ENCODE data around the gene PITPNB.
A peak's percentile ranks its signal among the peaks of the same experiment; 100 is the strongest.

PITPNB gene

DNA sequence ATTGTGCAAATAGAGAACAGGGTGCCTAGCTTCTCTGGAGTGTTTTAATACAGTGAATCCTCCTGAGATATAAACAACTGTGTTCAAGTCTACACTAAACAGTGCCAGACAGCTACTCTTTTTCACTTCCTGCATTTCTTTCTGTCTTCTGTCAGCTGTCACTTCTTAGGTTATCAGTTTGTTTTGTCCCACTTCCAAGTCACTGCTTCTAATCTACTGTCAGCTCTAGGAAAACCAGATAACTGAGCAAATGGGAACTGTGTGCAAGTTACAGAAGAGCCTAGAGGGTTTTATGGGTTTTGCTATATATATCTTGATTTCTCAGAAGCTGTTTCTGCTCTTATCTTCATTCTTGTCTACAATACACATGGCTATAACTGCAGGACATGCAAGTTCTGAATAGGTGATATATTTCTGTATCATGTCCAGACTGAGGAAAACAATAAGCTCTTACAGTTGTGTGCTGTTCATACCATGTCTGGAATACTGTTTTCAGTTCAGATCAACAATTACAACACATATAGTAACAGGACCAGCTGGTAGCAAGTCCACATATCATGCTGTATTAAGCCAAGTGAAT, 5.8 kb downstream of the PITPNB start:
- Histone ChIP-seq H3K79me2 (ENCODE audit: low read length) (peaks cover 100% of the 10 kb centered on the region), H3F3A (ENCODE audit: insufficient read depth, low read length) (no peaks in the 10 kb centered on the region), H3K36me3 (replicated peaks; ENCODE audit: insufficient read depth, low read length) (peaks cover 23% of the 10 kb centered on the region), H3K4me2 (ENCODE audit: low read depth, low read length) (no peak overlapping the region), H3K9ac (ENCODE audit: low read length) (no peak overlapping the region), H3K9me3 (replicated peaks; ENCODE audit: insufficient read depth, low read length) (no peaks in the 10 kb centered on the region), H3K27ac (ENCODE audit: low read length) (peak overlapping the region; percentile 5; the same call in 1 of the 2 replicates), H2AFZ (ENCODE audit: low read length) (no peak overlapping the region), H3K27me3 (replicated peaks; ENCODE audit: insufficient read depth, low read length) (no peaks in the 10 kb centered on the region), H3K4me3 (ENCODE audit: low read length) (no peak overlapping the region), H4K20me1 (ENCODE audit: insufficient read depth, low read length) (peaks cover 41% of the 10 kb centered on the region), H3K4me1 (ENCODE audit: low read length) (peaks cover 20% of the 10 kb centered on the region), H3K9me2 (replicated peaks; ENCODE audit: insufficient read depth, low read length) (no peaks in the 10 kb centered on the region)
- TF ChIP-seq, protein P1, sequence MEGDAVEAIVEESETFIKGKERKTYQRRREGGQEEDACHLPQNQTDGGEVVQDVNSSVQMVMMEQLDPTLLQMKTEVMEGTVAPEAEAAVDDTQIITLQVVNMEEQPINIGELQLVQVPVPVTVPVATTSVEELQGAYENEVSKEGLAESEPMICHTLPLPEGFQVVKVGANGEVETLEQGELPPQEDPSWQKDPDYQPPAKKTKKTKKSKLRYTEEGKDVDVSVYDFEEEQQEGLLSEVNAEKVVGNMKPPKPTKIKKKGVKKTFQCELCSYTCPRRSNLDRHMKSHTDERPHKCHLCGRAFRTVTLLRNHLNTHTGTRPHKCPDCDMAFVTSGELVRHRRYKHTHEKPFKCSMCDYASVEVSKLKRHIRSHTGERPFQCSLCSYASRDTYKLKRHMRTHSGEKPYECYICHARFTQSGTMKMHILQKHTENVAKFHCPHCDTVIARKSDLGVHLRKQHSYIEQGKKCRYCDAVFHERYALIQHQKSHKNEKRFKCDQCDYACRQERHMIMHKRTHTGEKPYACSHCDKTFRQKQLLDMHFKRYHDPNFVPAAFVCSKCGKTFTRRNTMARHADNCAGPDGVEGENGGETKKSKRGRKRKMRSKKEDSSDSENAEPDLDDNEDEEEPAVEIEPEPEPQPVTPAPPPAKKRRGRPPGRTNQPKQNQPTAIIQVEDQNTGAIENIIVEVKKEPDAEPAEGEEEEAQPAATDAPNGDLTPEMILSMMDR (IDR thresholded peaks at IDR 0.05; ENCODE audit: low read length), result no peak
- DNase-seq, result no peak

DNA sequence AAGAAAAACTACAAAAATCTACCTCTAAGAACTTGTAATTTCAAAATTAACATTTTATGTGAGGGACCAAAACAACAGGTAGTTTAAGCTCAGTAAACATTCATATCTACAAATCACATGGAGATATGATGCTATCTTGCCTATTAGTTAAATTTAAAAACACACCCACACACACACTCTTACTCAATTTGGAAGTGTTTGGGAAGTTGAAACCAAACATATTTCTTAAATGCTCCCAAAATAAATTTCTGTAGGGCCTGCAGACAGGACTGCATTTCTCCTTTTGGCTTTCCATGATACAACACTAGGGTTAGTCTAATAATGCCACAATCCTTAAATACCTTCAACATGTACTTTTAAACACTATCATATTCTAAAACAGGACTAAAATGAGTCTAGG, 7.0 kb downstream of the PITPNB start:
- no peaks in the 10 kb centered on the region for H3K27me3 ChIP-seq (replicated peaks; ENCODE audit: insufficient read depth, low read length)
- no peak for TF ChIP-seq EZH2 (optimal IDR thresholded peaks at IDR 0.05; ENCODE audit: low read depth, low read length)
- TF ChIP-seq, protein P1 (IDR thresholded peaks at IDR 0.05; ENCODE audit: low read length), result no peak
- TF ChIP-seq EZH2phosphoT487 (IDR thresholded peaks at IDR 0.05; ENCODE audit: low read length), result no peak

DNA sequence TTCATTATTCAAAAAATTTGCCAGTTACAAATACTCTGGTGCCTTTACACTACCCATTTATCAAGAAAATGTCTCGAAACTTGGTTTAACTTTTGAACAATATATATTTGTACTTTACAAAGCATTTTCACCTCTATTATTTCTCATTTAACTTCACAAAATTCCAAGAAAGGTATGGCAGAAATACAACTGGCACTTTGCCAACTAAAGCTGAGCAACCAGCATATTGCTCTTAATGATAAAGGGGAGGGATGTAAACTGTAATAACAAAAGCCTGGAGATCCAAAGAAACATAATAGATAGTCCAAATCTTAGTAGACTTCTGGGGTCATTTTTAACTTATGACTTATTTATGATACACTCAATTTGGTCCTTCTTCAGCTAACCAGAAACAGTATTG, 7.7 kb downstream of the PITPNB start:
- Histone ChIP-seq H3K4me2 (ENCODE audit: low read depth, low read length) (no peak overlapping the region), H3K4me1 (ENCODE audit: low read length) (peaks cover 11% of the 10 kb centered on the region), H3K27me3 (replicated peaks; ENCODE audit: insufficient read depth, low read length) (no peaks in the 10 kb centered on the region), H3K9ac (ENCODE audit: low read length) (no peak overlapping the region), H3K9me3 (replicated peaks; ENCODE audit: insufficient read depth, low read length) (no peaks in the 10 kb centered on the region), H3K79me2 (ENCODE audit: low read length) (peaks cover 100% of the 10 kb centered on the region), H3K9me2 (replicated peaks; ENCODE audit: insufficient read depth, low read length) (no peaks in the 10 kb centered on the region), H3F3A (ENCODE audit: insufficient read depth, low read length) (no peaks in the 10 kb centered on the region), H2AFZ (ENCODE audit: low read length) (no peak overlapping the region), H3K36me3 (replicated peaks; ENCODE audit: insufficient read depth, low read length) (peaks cover 31% of the 10 kb centered on the region), H4K20me1 (ENCODE audit: insufficient read depth, low read length) (peaks cover 39% of the 10 kb centered on the region), H3K27ac (ENCODE audit: low read length) (no peak overlapping the region), H3K4me3 (ENCODE audit: low read length) (no peak overlapping the region)
- DNase-seq, result no peak
- TF ChIP-seq, protein P1 (IDR thresholded peaks at IDR 0.05; ENCODE audit: low read length), result no peak
- TF ChIP-seq EZH2phosphoT487 (IDR thresholded peaks at IDR 0.05; ENCODE audit: low read length), result no peak
- no peak for TF ChIP-seq EZH2 (optimal IDR thresholded peaks at IDR 0.05; ENCODE audit: low read depth, low read length)

More for the DNA sequence above, 7.0 kb downstream of the PITPNB start:
- no peak overlapping the region for H3K27ac ChIP-seq (ENCODE audit: low read length)
- no peak overlapping the region for H3K9ac ChIP-seq (ENCODE audit: low read length)
- H3K36me3 ChIP-seq (replicated peaks; ENCODE audit: insufficient read depth, low read length), result peaks cover 31% of the 10 kb centered on the region
- H3K4me1 ChIP-seq (ENCODE audit: low read length), result peaks cover 12% of the 10 kb centered on the region
- no peak for DNase-seq
- peaks cover 43% of the 10 kb centered on the region for H4K20me1 ChIP-seq (ENCODE audit: insufficient read depth, low read length)
- H3K9me3 ChIP-seq (replicated peaks; ENCODE audit: insufficient read depth, low read length), result no peaks in the 10 kb centered on the region
- H3K79me2 ChIP-seq (ENCODE audit: low read length), result peaks cover 100% of the 10 kb centered on the region
- no peaks in the 10 kb centered on the region for H3K9me2 ChIP-seq (replicated peaks; ENCODE audit: insufficient read depth, low read length)
- no peak overlapping the region for H3K4me3 ChIP-seq (ENCODE audit: low read length)
- H3K4me2 ChIP-seq (ENCODE audit: low read depth, low read length), result no peak overlapping the region
- no peak overlapping the region for H2AFZ ChIP-seq (ENCODE audit: low read length)
- H3F3A ChIP-seq (ENCODE audit: insufficient read depth, low read length), result no peaks in the 10 kb centered on the region

Measured in MM.1S (cell line).